Heart right ventricle (tissue), 16 donors: ENCODE measurements around the gene DNAJB7. TPM values are rescaled to one million over a fixed set of nuclear protein-coding genes. Genes with fewer than 3 reads are reported as not detected.

ENCODE experiments used
- ATAC-seq, 8 donors: fragments of 200-7000 bp; cut with Tn5 transposase; one replicate each; pipeline ENCODE4 v1.9.1; 2020; ENCODE audit warnings: mild to moderate bottlenecking in 8 of 8, moderate library complexity in 8 of 8, moderate number of reproducible peaks in 1 of 8
- DNase-seq, 2 donors: peaks; one replicate each; pipeline ENCODE4 v3.0.0-alpha.2; 2020
- H3K27ac ChIP-seq, 10 donors: fragments of 200-600 bp; sonication (generic) in 2 of 10; one replicate each; pipeline versions ENCODE4 v1.5.0 to v1.8.0; 2020 to 2022; ENCODE audit warnings: mild to moderate bottlenecking in 3 of 10
- H3K27me3 ChIP-seq, 7 donors: fragments of 200-600 bp; one replicate each; pipeline ENCODE4 v1.8.0; 2021 to 2022; ENCODE audit warnings: mild to moderate bottlenecking in 2 of 7
- H3K36me3 ChIP-seq, 9 donors: fragments of 200-600 bp; sonication (generic) in 1 of 9; one replicate each; pipeline versions ENCODE4 v1.5.0 to v1.8.0; 2020 to 2022; ENCODE audit warnings: mild to moderate bottlenecking in 2 of 9
- H3K4me1 ChIP-seq, 9 donors: fragments of 200-600 bp; sonication (generic) in 1 of 9; one replicate each; pipeline versions ENCODE4 v1.5.0 to v1.8.0; 2020 to 2022; ENCODE audit warnings: mild to moderate bottlenecking in 4 of 9
- H3K4me3 ChIP-seq, 10 donors: fragments of 200-600 bp; sonication (generic) in 2 of 10; one replicate each; pipeline versions ENCODE4 v1.5.0 to v1.8.0; 2020 to 2022; ENCODE audit warnings: mild to moderate bottlenecking in 7 of 10, moderate library complexity in 2 of 10
- H3K9me3 ChIP-seq, 11 donors: fragments of 200-600 bp in 10 of 11; sonication (generic) in 2 of 11; one replicate each; pipeline versions ENCODE4 v1.5.0 to v1.8.0; 2013 to 2022; ENCODE audit warnings: mild to moderate bottlenecking in 2 of 11, control low read depth in 1 of 11, moderate library complexity in 1 of 11
- WGBS, 2 donors: extraction: QIAGEN DNeasy Blood & Tissue Kit; methylation state at CpG; one replicate each; pipeline ENCODE4 v1.1.7; 2013; ENCODE audit warnings: inconsistent platforms in 1 of 2; 5-methylcytosine and 5-hydroxymethylcytosine counted together
- intact Hi-C, 10 donors: fragments of 100-400 bp; cut with DNase I; formaldehyde crosslinking; loops; one replicate each; pipeline versions ENCODE4 v1.11.1 to v1.14.2; 2022
- long read RNA-seq, 3 donors: library from polyadenylated mRNA; unstranded; transcript quantifications; one replicate each; pipeline ENCODE4 v2.0.0, GENCODE V29; 2020 to 2021
- polyA plus RNA-seq, 2 donors: library from polyadenylated mRNA; stranded (reverse); fragments of 200-250 nt; gene quantifications; one replicate each; pipeline ENCODE4 v1.2.3, GENCODE V29; 2013
- total RNA-seq, 10 donors: library from RNA; stranded (reverse); fragmentation: NEBNext Ultra II Directional in 3 of 10; extraction: Animal tissue kit (Norgen Biotek cat#: 25700) in 3 of 10; gene quantifications; one replicate each; pipeline versions ENCODE4 v1.2.1 to v1.2.4, GENCODE V29; 2021 to 2023
- TF ChIP-seq, protein P1 (sequence below), 9 donors: fragments of 200-600 bp; sonication (generic) in 2 of 9; IDR thresholded peaks; one replicate each; pipeline versions ENCODE4 v1.5.0 to v1.8.0; 2021 to 2022; ENCODE audit warnings: antibody characterized with exemption in 9 of 9, mild to moderate bottlenecking in 5 of 9, moderate library complexity in 1 of 9
- donor health status: Arrhythmogenic right ventricular cardiomyopathy.
- donor health status: ischemic (EF 13 %, LVEDD 7.1; RV severe dilation, severe dysfunction).
- donor health status: healthy with polysubstance abuse.
- donor health status: DM: no; HTN: yes; CAD: no.
- donor health status: DM: no; HTN: no; CAD: no.
- donor health status: ischemic (EF 25% LVEDD 6.9; RV normal size, moderate dysfunction).
- donor health status: ischemic (EF 25% LVEDD 5.7; RV mildly dilated, moderate dysfunction).
- donor health status: healthy.
- donor health status: DM: yes; HTN: yes; CAD: no.
- donor health status: Ischemic cardiomyopathy.
- donor health status: ischemic (EF 35%, LVEDD 5.7; RV mildly dilated, moderate dysfunction).
- donor health status: nonischemic (EF 11% LVEDD 7.7; RV severe dilation, severe dysfunction).
- donor health status: DM: yes; HTN: yes; CAD: no.
- donor health status: PGD.
- donor health status: ischemic (EF 29% LVEDD 5.4; RV normal size, mild dysfunction).
- donor health status: nonischemic (EF 23%, LVEDD 6.1; RV moderate dilation, normal function).

The DNAJB7 gene
- total RNA-seq (not detected), polyA plus RNA-seq (not detected)
- long read RNA-seq, donor 1, partial matches to known transcripts: 0 of 1 reads
- long read RNA-seq, donor 1, other reads (novel, unspliced or antisense): 0 of 1 reads
- long read RNA-seq, donor 2, partial matches to known transcripts: 0 of 4 reads
- long read RNA-seq, donor 2, other reads (novel, unspliced or antisense): 0 of 4 reads
- long read RNA-seq, donor 3, transcript DNAJB7-201 (1 exons, 2,578 nt): major isoform, 5 of 5 reads
- long read RNA-seq, donor 3, partial matches to known transcripts: 0 of 5 reads
- long read RNA-seq, donor 3, other reads (novel, unspliced or antisense): 0 of 5 reads

DNA sequence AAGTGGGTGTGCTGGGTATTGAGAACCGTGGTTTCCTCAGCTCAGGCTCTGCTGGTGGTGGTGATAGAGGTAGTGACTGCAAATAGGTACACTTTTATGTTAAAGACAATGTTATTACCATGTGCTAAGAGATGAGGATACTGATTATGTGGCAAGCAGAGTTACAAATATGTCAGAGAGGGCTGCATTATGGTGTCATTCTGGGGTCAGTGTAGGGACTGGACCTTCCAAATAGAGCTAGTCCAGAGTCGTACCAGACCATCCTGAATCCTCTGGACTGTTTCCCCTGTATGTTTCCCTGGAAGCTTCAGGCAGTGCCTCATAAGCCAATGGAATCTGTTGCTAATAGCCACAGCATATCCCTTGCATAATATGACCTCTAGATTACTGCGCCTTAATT, at the start of gene DNAJB7:
TSS of gene DNAJB7 (minus strand) at position 101 of the 400 bp plus-strand sequence. CDS start 119 bp downstream, outside the sequence.
- H3K4me3 ChIP-seq: no peak within 1 kb of the TSS
- WGBS, 2 donors: 89 to 94% methylated on average over 3 of the region's 3 CpGs
- TF ChIP-seq, protein P1, sequence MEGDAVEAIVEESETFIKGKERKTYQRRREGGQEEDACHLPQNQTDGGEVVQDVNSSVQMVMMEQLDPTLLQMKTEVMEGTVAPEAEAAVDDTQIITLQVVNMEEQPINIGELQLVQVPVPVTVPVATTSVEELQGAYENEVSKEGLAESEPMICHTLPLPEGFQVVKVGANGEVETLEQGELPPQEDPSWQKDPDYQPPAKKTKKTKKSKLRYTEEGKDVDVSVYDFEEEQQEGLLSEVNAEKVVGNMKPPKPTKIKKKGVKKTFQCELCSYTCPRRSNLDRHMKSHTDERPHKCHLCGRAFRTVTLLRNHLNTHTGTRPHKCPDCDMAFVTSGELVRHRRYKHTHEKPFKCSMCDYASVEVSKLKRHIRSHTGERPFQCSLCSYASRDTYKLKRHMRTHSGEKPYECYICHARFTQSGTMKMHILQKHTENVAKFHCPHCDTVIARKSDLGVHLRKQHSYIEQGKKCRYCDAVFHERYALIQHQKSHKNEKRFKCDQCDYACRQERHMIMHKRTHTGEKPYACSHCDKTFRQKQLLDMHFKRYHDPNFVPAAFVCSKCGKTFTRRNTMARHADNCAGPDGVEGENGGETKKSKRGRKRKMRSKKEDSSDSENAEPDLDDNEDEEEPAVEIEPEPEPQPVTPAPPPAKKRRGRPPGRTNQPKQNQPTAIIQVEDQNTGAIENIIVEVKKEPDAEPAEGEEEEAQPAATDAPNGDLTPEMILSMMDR (IDR thresholded peaks at IDR 0.05): no peak
- H3K9me3 ChIP-seq: no peaks in the 10 kb centered on the region
- peaks cover 0 to 31% (median 0%) of the 10 kb centered on the region in 9 donors for H3K36me3 ChIP-seq
- intact Hi-C loops: no loop called here
- H3K27me3 ChIP-seq: no peaks in the 10 kb centered on the region
- H3K27ac ChIP-seq: no peak within 1 kb of the TSS
- peaks cover 3 to 31% (median 13%) of the 10 kb centered on the region in 9 donors for H3K4me1 ChIP-seq
- DNase-seq: no peak
- ATAC-seq: no peak

DNA sequence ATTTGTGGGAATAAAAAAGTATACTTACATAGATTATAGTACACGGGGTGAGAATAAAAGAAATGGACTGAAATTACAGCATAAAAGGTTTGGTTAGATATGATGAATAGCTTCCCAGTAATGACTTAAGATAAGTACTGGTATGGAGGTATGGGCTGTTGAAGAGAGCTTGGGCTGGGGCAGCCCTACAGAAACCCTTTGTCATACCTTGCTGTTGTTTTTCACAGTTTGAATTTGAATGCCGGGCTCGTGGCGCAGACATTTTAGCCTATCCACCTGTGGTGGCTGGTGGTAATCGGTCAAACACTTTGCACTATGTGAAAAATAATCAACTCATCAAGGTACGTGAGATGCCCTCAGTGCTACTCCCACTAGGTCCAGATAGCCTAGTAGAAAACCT, 47.0 kb upstream of the DNAJB7 start:
- no peaks in the 10 kb centered on the region for H3K9me3 ChIP-seq
- no peak overlapping the region for H3K27ac ChIP-seq
- WGBS, 2 donors: 94 to 97% methylated on average over 6 of the region's 6 CpGs
- TF ChIP-seq, protein P1 (IDR thresholded peaks at IDR 0.05): no peak
- intact Hi-C loops: no loop called here
- no peaks in the 10 kb centered on the region for H3K4me1 ChIP-seq
- H3K36me3 ChIP-seq: peaks cover 0 to 93% (median 26%) of the 10 kb centered on the region in 9 donors
- ATAC-seq (no peak), DNase-seq (no peak)
- no peak overlapping the region for H3K4me3 ChIP-seq
- no peaks in the 10 kb centered on the region for H3K27me3 ChIP-seq

DNA sequence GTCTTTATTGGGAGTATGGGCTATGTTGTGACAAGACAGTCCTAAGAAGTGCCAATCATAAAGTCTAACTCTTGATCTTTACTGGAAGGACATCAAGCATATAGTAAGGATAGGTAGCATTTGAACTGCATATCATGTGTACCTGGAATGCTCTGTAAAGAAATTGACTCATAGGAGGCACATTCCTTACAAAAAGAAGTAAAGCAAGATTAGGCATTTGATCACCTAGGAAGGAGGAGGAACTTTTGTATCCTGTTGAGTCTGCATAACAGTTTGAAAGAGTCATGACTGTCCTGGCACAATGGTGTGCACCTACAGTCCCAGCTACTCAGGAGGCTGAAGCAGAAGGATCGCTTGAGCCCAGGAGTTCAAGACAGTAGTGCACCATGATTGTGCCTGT, 42.2 kb upstream of the DNAJB7 start:
- no peak for ATAC-seq

DNA sequence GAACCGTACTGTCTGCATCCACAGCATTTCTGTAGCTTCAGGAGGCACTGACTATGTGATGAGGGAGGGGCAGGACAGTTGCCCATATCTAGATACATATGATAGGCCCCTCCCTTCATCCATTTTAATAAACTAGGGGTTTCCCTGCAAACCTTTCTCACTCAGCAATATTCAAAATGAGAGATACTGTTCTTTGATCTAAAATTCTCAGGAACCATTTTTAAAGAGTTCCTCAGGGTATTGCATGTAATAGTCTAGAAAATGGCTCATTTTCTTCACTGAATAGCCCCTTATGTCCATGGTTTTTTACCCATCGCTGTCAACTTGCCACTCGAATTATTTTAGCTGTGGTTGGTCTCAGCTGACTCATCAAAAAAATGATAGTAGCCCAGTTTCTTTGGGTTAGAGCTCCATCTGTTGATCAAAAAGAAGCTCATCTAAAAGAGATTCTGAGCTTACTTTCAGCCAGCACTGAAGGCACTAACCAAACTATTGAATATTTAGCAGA, 37.0 kb upstream of the DNAJB7 start:
- WGBS, 2 donors: 40 to 46% methylated on average over 3 of the region's 3 CpGs
- peak in 2 of 8 donors; percentile 43 to 46 for ATAC-seq
- TF ChIP-seq, protein P1 (IDR thresholded peaks at IDR 0.05): peak in 6 of 9 donors; percentile 39 to 65 (median 56)

More for the DNA sequence above, 42.2 kb upstream of the DNAJB7 start:
- no peak overlapping the region for H3K4me3 ChIP-seq
- peaks cover 0 to 68% (median 12%) of the 10 kb centered on the region in 9 donors for H3K36me3 ChIP-seq
- peaks cover 0 to 12% (median 0%) of the 10 kb centered on the region in 9 donors for H3K4me1 ChIP-seq
- intact Hi-C loops: no loop called here
- TF ChIP-seq, protein P1 (IDR thresholded peaks at IDR 0.05): no peak
- H3K27ac ChIP-seq: no peak overlapping the region
- no peak for DNase-seq
- 96 to 98% methylated on average over 1 of the region's 1 CpG for WGBS, 2 donors
- no peaks in the 10 kb centered on the region for H3K27me3 ChIP-seq
- no peaks in the 10 kb centered on the region for H3K9me3 ChIP-seq

More for the DNA sequence above, 37.0 kb upstream of the DNAJB7 start:
- H3K9me3 ChIP-seq: no peaks in the 10 kb centered on the region
- DNase-seq: no peak
- H3K36me3 ChIP-seq: peaks cover 0 to 45% (median 0%) of the 10 kb centered on the region in 9 donors
- peaks cover 0 to 28% (median 2%) of the 10 kb centered on the region in 9 donors for H3K4me1 ChIP-seq
- no peak overlapping the region for H3K27ac ChIP-seq
- H3K4me3 ChIP-seq: no peak overlapping the region
- intact Hi-C loops: loop anchor here in 2 of 10 donors (10.0 kb wide), 2 partner anchors 204 to 214 kb away; no protein-coding TSS in a partner anchor
- no peaks in the 10 kb centered on the region for H3K27me3 ChIP-seq
